Measurements from ENCODE around the gene MYL12A. TPM values are rescaled to one million over a fixed set of nuclear protein-coding genes. Genes with fewer than 3 reads are reported as not detected.

The MYL12A gene
- total and polyA plus RNA-seq, 2 experiments from 2014 or later = 789 to 1,649 TPM

- in situ Hi-C loops (cut with MboI) = loop anchor here (5.0 kb wide), 1 partner anchor 288 kb away; no protein-coding TSS in a partner anchor
- H3K4me2 ChIP-seq (ENCODE audit: unreplicated experiment) = no peak overlapping the region
- H3K79me2 ChIP-seq (ENCODE audit: insufficient read depth) = no peaks in the 10 kb centered on the region
- no peaks in the 10 kb centered on the region for H4K20me1 ChIP-seq (ENCODE audit: insufficient read depth)
- TF ChIP-seq EZH2phosphoT487 (IDR thresholded peaks at IDR 0.05; ENCODE audit: insufficient read depth, low read depth) = no peak
- TF ChIP-seq EZH2 (IDR thresholded peaks at IDR 0.05; ENCODE audit: insufficient read depth, poor library complexity, severe bottlenecking) = no peak
- H3F3A ChIP-seq (ENCODE audit: insufficient read depth) = no peaks in the 10 kb centered on the region
- DNase-seq = no peak
- H3K4me1 ChIP-seq (ENCODE audit: insufficient read depth) = no peaks in the 10 kb centered on the region
- H3K9me2 ChIP-seq (ENCODE audit: insufficient read depth) = no peaks in the 10 kb centered on the region
- no peaks in the 10 kb centered on the region for H3K27me3 ChIP-seq (replicated peaks; ENCODE audit: insufficient read depth)
- WGBS, 2 experiments (ENCODE audit: low coverage in 1 of 2, low lambda C conversion rate in 2 of 2, missing lambda C conversion rate in 2 of 2) = 76 to 77% methylated on average over 9 of the region's 9 CpGs
- no peak overlapping the region for H3K27ac ChIP-seq
- H2AFZ ChIP-seq = no peak overlapping the region
- no peak overlapping the region for H3K4me3 ChIP-seq
- H3K36me3 ChIP-seq (ENCODE audit: low read depth) = no peaks in the 10 kb centered on the region
- H3K9ac ChIP-seq = no peak overlapping the region
- H3K9me3 ChIP-seq (ENCODE audit: low read depth) = no peaks in the 10 kb centered on the region
Observed at GRCh38 chr18:3230401-3231334, 16.9 kb upstream of the MYL12A start.

DNA sequence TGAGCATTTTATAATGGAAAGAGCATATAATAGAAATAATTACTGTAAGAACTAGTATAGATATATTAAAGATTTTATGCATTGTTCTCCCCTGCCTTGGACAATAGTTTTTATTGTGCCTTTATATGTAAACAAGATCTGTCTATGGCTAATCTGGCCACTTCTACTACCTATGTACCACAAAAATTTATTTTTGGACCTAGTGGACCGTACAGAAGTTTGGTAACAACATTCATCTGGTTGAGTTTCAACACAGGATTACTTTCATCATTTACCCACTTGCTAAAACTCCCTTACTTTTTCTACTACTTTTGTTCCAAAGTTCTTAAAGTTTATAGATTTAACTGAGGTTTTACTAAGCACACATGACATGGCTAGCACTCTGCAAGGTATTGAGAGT lies 14.6 kb upstream of the MYL12A start:
- Histone ChIP-seq H3K4me3 (no peak overlapping the region), H3K4me1 (ENCODE audit: insufficient read depth) (no peaks in the 10 kb centered on the region), H3K27ac (no peak overlapping the region), H3K27me3 (replicated peaks; ENCODE audit: insufficient read depth) (no peaks in the 10 kb centered on the region), H3K9ac (no peak overlapping the region), H3K79me2 (ENCODE audit: insufficient read depth) (no peaks in the 10 kb centered on the region), H3K9me3 (ENCODE audit: low read depth) (no peaks in the 10 kb centered on the region), H3K9me2 (ENCODE audit: insufficient read depth) (no peaks in the 10 kb centered on the region), H2AFZ (no peak overlapping the region), H3F3A (ENCODE audit: insufficient read depth) (no peaks in the 10 kb centered on the region), H3K4me2 (ENCODE audit: unreplicated experiment) (no peak overlapping the region), H4K20me1 (ENCODE audit: insufficient read depth) (no peaks in the 10 kb centered on the region), H3K36me3 (ENCODE audit: low read depth) (no peaks in the 10 kb centered on the region)
- WGBS, 2 experiments (ENCODE audit: low coverage in 1 of 2, low lambda C conversion rate in 2 of 2, missing lambda C conversion rate in 2 of 2) = 69 to 71% methylated on average over 1 of the region's 1 CpG
- TF ChIP-seq EZH2phosphoT487 (IDR thresholded peaks at IDR 0.05; ENCODE audit: insufficient read depth, low read depth) (no peak), EZH2 (IDR thresholded peaks at IDR 0.05; ENCODE audit: insufficient read depth, poor library complexity, severe bottlenecking) (no peak)
- in situ Hi-C loops (cut with MboI) = loop anchor here (5.0 kb wide), 1 partner anchor 291 kb away; no protein-coding TSS in a partner anchor
- no peak for DNase-seq

DNA sequence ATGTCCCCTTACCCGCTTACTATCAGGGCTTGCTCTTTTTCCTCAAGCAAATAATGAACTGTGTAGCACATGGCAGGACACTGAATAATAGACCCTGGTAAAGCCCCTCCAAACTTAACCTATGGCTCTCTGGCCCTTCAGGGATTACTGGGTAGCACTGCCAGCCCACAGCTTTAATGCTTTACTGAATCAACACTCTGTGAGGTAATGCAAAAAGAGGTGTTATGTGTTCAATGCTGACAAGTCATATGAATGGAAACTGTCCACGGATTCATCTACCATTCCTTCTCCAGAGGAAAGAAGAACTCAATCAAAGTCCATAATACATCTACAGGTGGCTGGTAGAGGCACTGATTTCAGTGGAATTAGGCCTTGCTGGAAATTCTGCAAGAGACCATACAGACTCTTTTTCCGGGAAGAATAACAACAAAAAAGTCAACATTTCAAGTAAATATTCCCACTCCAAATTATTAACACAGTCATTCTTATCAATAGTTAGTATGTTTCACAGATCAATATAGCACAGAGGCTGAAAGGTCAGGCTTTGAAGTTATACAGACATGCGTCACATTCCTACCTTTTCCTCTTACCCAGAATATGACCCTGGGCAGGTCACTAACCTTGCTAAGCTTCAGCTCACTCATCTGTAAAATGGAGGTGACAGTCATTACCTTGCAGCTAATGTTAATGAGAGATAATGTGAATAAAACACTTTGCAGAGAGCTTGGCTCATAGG lies 14.0 kb upstream of the MYL12A start:
- Histone ChIP-seq H4K20me1 (ENCODE audit: insufficient read depth) (no peaks in the 10 kb centered on the region), H3K4me3 (no peak overlapping the region), H3K9me2 (ENCODE audit: insufficient read depth) (no peaks in the 10 kb centered on the region), H3F3A (ENCODE audit: insufficient read depth) (no peaks in the 10 kb centered on the region), H3K4me2 (ENCODE audit: unreplicated experiment) (no peak overlapping the region), H3K9me3 (ENCODE audit: low read depth) (no peaks in the 10 kb centered on the region), H2AFZ (no peak overlapping the region), H3K27ac (no peak overlapping the region), H3K4me1 (ENCODE audit: insufficient read depth) (no peaks in the 10 kb centered on the region), H3K9ac (no peak overlapping the region), H3K27me3 (replicated peaks; ENCODE audit: insufficient read depth) (no peaks in the 10 kb centered on the region), H3K79me2 (ENCODE audit: insufficient read depth) (no peaks in the 10 kb centered on the region), H3K36me3 (ENCODE audit: low read depth) (no peaks in the 10 kb centered on the region)
- DNase-seq = no peak
- WGBS, 2 experiments (ENCODE audit: low coverage in 1 of 2, low lambda C conversion rate in 2 of 2, missing lambda C conversion rate in 2 of 2) = 76 to 79% methylated on average over 4 of the region's 4 CpGs
- TF ChIP-seq EZH2 (IDR thresholded peaks at IDR 0.05; ENCODE audit: insufficient read depth, poor library complexity, severe bottlenecking) (no peak), EZH2phosphoT487 (IDR thresholded peaks at IDR 0.05; ENCODE audit: insufficient read depth, low read depth) (no peak)
- in situ Hi-C loops (cut with MboI) = loop anchor here (5.0 kb wide), 1 partner anchor 291 kb away; no protein-coding TSS in a partner anchor

GRCh38 chr18:3234457-3234856 lies 13.1 kb upstream of the MYL12A start:
- TF ChIP-seq EZH2phosphoT487 (IDR thresholded peaks at IDR 0.05; ENCODE audit: insufficient read depth, low read depth) (no peak), EZH2 (IDR thresholded peaks at IDR 0.05; ENCODE audit: insufficient read depth, poor library complexity, severe bottlenecking) (no peak)
- Histone ChIP-seq H3K9me3 (ENCODE audit: low read depth) (no peaks in the 10 kb centered on the region), H3K4me1 (ENCODE audit: insufficient read depth) (no peaks in the 10 kb centered on the region), H3K36me3 (ENCODE audit: low read depth) (no peaks in the 10 kb centered on the region), H3K79me2 (ENCODE audit: insufficient read depth) (no peaks in the 10 kb centered on the region), H2AFZ (no peak overlapping the region), H3K4me3 (no peak overlapping the region), H3K9me2 (ENCODE audit: insufficient read depth) (no peaks in the 10 kb centered on the region), H3K27ac (no peak overlapping the region), H3K9ac (no peak overlapping the region), H3K4me2 (ENCODE audit: unreplicated experiment) (no peak overlapping the region), H3F3A (ENCODE audit: insufficient read depth) (no peaks in the 10 kb centered on the region), H4K20me1 (ENCODE audit: insufficient read depth) (no peaks in the 10 kb centered on the region), H3K27me3 (replicated peaks; ENCODE audit: insufficient read depth) (no peaks in the 10 kb centered on the region)
- DNase-seq = no peak
- in situ Hi-C loops (cut with MboI) = loop anchor here (5.0 kb wide), 1 partner anchor 292 kb away; no protein-coding TSS in a partner anchor
- 37 to 40% methylated on average over 5 of the region's 5 CpGs for WGBS, 2 experiments (ENCODE audit: low coverage in 1 of 2, low lambda C conversion rate in 2 of 2, missing lambda C conversion rate in 2 of 2)

Measured in GM23248 (cell line).